ENCODE results near the gene DOCK2.

- TF ChIP-seq CTCF (IDR thresholded peaks at IDR 0.05; ENCODE audit: low read length) (no peak), EZH2phosphoT487 (IDR thresholded peaks at IDR 0.05; ENCODE audit: low read length) (no peak), EZH2 (optimal IDR thresholded peaks at IDR 0.05; ENCODE audit: low read depth, low read length) (no peak)
Measured at GRCh38 chr5:169933616-169934015, 296.5 kb downstream of the DOCK2 start.

Measured in MM.1S (cell line).